ENCODE data around the gene MBD3L4.

DNA sequence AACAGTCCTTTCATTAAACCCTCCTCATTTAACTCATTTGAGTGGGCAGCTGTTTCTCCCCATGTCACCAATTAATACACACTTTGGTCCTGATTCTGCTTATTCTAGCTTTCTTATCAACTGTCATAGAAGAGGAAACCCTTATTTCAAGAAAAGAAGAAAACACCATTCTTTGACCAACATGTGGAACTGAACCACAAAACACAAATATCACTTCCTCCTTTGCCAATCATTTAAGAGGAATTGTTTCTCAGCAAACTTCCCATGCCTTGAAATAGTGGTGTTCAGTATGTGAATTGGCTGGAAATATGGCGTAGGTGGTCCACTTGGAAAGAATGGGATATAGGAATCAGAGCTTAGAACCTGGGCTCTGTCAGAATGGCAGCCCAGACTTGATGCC, 39.2 kb downstream of the MBD3L4 start:
- TF ChIP-seq, protein P1, sequence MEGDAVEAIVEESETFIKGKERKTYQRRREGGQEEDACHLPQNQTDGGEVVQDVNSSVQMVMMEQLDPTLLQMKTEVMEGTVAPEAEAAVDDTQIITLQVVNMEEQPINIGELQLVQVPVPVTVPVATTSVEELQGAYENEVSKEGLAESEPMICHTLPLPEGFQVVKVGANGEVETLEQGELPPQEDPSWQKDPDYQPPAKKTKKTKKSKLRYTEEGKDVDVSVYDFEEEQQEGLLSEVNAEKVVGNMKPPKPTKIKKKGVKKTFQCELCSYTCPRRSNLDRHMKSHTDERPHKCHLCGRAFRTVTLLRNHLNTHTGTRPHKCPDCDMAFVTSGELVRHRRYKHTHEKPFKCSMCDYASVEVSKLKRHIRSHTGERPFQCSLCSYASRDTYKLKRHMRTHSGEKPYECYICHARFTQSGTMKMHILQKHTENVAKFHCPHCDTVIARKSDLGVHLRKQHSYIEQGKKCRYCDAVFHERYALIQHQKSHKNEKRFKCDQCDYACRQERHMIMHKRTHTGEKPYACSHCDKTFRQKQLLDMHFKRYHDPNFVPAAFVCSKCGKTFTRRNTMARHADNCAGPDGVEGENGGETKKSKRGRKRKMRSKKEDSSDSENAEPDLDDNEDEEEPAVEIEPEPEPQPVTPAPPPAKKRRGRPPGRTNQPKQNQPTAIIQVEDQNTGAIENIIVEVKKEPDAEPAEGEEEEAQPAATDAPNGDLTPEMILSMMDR (IDR thresholded peaks at IDR 0.05; ENCODE audit: borderline replicate concordance, extremely low read depth, low read length, poor library complexity, severe bottlenecking): no peak
- TF ChIP-seq EZH2 (IDR thresholded peaks at IDR 0.05; ENCODE audit: borderline replicate concordance, low read depth, low read length, severe bottlenecking): no peak

All from DND-41 (cell line).